ENCODE results near the gene SLC2A14. TPM values are rescaled to one million over a fixed set of nuclear protein-coding genes. Genes with fewer than 3 reads are reported as not detected.
"Not testable (repeated sequence)": the region's sequence is repeated elsewhere in the genome, so short reads cannot be mapped to it uniquely, and the experiment has no call there.

SLC2A14 gene
- total RNA-seq, 2 donors from 2014 or later: 3.6 to 8.6 TPM

DNA sequence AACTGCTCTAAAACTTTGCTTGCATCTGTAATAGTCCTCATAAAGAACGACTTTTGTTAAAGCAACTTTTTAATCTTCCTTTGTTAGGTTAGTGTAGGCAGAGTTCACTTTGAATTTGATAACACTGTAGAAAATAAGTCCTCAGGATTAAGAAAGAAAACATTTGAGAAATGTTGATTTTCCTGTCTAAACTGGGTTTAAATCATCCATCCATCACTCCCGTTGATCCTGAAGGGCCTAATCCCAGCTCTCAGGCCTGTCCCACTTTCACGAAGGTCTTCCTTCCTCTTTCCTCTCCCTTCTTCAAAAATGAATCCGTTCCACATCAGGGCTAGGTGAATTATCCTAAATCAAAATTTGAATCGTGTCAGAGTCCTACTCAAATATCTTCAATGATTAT is 36.9 kb downstream of the SLC2A14 start:
- intact Hi-C loops (cut with DNase I): no loop called here
- no peaks in the 10 kb centered on the region for H3K27me3 ChIP-seq
- ATAC-seq (no peak), DNase-seq (no peak)
- H3K4me1 ChIP-seq: no peaks in the 10 kb centered on the region
- H3K4me3 ChIP-seq: no peak overlapping the region
- no peak overlapping the region for H3K27ac ChIP-seq
- TF ChIP-seq POLR2A (IDR thresholded peaks at IDR 0.05): no peak
- TF ChIP-seq, protein P1, sequence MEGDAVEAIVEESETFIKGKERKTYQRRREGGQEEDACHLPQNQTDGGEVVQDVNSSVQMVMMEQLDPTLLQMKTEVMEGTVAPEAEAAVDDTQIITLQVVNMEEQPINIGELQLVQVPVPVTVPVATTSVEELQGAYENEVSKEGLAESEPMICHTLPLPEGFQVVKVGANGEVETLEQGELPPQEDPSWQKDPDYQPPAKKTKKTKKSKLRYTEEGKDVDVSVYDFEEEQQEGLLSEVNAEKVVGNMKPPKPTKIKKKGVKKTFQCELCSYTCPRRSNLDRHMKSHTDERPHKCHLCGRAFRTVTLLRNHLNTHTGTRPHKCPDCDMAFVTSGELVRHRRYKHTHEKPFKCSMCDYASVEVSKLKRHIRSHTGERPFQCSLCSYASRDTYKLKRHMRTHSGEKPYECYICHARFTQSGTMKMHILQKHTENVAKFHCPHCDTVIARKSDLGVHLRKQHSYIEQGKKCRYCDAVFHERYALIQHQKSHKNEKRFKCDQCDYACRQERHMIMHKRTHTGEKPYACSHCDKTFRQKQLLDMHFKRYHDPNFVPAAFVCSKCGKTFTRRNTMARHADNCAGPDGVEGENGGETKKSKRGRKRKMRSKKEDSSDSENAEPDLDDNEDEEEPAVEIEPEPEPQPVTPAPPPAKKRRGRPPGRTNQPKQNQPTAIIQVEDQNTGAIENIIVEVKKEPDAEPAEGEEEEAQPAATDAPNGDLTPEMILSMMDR (IDR thresholded peaks at IDR 0.05): no peak
- H3K9me3 ChIP-seq: no peaks in the 10 kb centered on the region
- H3K36me3 ChIP-seq (replicated peaks in 1 of 2; ENCODE audit: insufficient read depth in 1 of 2, low read depth in 2 of 2): no peaks in the 10 kb centered on the region
- WGBS, 2 donors: 54 to 57% methylated on average over 5 of the region's 5 CpGs

DNA sequence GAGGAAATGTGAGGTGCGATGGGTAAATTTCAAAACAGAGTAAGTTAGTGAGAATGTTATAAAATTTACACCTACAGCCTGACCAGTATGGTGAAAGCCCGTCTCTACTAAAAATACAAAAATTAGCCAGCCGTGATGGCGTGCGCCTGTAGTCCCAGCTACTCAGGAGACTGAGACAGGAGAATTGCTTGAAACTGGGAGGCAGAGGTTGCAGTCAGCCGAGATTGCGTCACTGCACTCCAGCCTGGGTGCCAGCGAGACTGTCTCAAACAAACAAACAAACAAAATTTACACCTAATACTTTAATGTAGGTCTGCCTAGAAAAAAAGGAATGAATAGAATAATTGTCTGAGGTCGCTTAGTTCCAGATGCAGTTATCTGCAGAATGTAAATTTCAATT is 37.6 kb downstream of the SLC2A14 start:
- Histone ChIP-seq H3K27ac (no peak overlapping the region), H3K27me3 (no peaks in the 10 kb centered on the region), H3K9me3 (no peaks in the 10 kb centered on the region), H3K36me3 (replicated peaks in 1 of 2; ENCODE audit: insufficient read depth in 1 of 2, low read depth in 2 of 2) (no peaks in the 10 kb centered on the region), H3K4me3 (no peak overlapping the region), H3K4me1 (no peaks in the 10 kb centered on the region)
- intact Hi-C loops (cut with DNase I): no loop called here
- no peak for DNase-seq
- TF ChIP-seq, protein P1 (IDR thresholded peaks at IDR 0.05): no peak
- no peak for TF ChIP-seq POLR2A (IDR thresholded peaks at IDR 0.05)
- 76 to 83% methylated on average over 9 of the region's 9 CpGs for WGBS, 2 donors
- no peak for ATAC-seq

DNA sequence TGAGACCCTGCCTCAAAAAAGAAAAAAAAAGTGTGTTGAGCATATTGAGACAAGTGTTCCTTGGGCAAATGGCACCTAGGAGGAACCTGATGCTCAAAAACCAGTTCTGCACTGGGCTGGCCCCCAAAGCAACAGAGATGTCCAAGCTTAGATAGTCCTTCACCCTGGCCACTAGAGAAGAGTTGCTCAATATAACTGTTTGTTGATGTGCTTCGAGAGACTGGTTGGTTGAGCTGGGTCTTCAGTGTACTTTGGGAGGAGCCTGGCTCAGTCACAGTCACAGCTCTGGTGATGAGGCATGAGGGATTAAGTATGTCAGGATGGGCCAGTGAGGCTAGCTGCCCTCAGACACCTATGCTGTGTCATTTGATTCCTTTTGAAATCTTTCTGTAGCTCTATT is 38.0 kb downstream of the SLC2A14 start:
- WGBS, 2 donors: 60 to 75% methylated on average over 1 of the region's 1 CpG
- H3K27ac ChIP-seq: no peak overlapping the region
- DNase-seq: no peak
- H3K27me3 ChIP-seq: no peaks in the 10 kb centered on the region
- H3K36me3 ChIP-seq (replicated peaks in 1 of 2; ENCODE audit: insufficient read depth in 1 of 2, low read depth in 2 of 2): no peaks in the 10 kb centered on the region
- TF ChIP-seq, protein P1 (IDR thresholded peaks at IDR 0.05): no peak
- no peak for TF ChIP-seq POLR2A (IDR thresholded peaks at IDR 0.05)
- H3K4me3 ChIP-seq: no peak overlapping the region
- no peaks in the 10 kb centered on the region for H3K9me3 ChIP-seq
- intact Hi-C loops (cut with DNase I): no loop called here
- H3K4me1 ChIP-seq: no peaks in the 10 kb centered on the region
- ATAC-seq: no peak

DNA sequence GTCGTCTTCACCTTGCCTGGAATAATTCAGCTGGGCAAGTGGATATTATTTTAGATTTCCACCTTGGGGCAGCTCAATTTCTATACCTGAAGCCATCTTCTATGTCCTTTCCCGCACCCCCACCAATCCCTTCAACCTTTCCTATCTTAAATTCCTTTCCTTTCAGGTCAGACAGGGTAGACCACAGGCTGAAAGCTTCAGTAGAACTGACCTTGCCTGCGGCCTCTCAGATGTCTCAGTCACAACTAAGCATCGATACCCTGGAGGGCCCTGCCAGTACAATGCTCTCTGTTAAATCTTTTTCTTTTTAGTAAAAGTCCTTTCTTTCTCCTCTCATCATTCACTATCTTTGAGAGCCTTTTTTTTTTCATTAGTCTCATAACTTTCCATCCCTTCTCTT is 38.9 kb downstream of the SLC2A14 start:
- DNase-seq (no peak), ATAC-seq (no peak)
- Histone ChIP-seq H3K27me3 (no peaks in the 10 kb centered on the region), H3K27ac (no peak overlapping the region), H3K4me3 (no peak overlapping the region), H3K36me3 (replicated peaks in 1 of 2; ENCODE audit: insufficient read depth in 1 of 2, low read depth in 2 of 2) (no peaks in the 10 kb centered on the region), H3K9me3 (no peaks in the 10 kb centered on the region), H3K4me1 (no peaks in the 10 kb centered on the region)
- TF ChIP-seq, protein P1 (IDR thresholded peaks at IDR 0.05): no peak
- no peak for TF ChIP-seq POLR2A (IDR thresholded peaks at IDR 0.05)
- 80% methylated on average over 4 of the region's 4 CpGs for WGBS, 2 donors
- intact Hi-C loops (cut with DNase I): no loop called here

DNA sequence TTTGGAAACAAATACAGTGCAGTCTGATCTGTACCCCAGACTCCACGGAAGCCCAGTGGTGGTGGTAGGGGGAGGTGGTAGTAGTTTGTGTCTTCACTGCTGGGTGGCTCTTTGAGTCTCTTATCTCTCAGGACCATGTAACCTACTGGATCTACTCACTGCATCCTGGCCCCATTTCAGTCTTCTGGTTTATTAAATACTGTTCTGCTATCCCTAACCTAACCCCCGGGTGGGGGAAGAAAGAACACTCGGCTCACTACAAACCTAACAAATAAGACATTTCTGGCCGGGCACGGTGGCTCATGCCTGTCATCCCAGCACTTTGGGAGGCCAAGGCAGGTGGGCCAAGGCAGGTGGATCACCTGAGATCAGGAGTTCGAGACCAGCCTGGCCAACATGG is 39.5 kb downstream of the SLC2A14 start:
- H3K36me3 ChIP-seq (replicated peaks in 1 of 2; ENCODE audit: insufficient read depth in 1 of 2, low read depth in 2 of 2); intact Hi-C loops (cut with DNase I); H3K4me3 ChIP-seq; H3K4me1 ChIP-seq; H3K27me3 ChIP-seq; DNase-seq; H3K9me3 ChIP-seq; ATAC-seq; H3K27ac ChIP-seq: not testable (repeated sequence)
- WGBS, 2 donors: 72% methylated on average over 6 of the region's 6 CpGs

All from body of pancreas (tissue), 4 donors.